Vagina (tissue), 2 donors: ENCODE measurements around the gene DENND5A.

Source experiments
- POLR2A ChIP-seq, 2 donors: fragments of 450-650 bp; IDR thresholded peaks; one replicate each; pipeline ENCODE4 v1.6.1; 2017; ENCODE audit warnings: antibody characterized with exemption in 2 of 2, mild to moderate bottlenecking in 2 of 2, moderate library complexity in 2 of 2
- TF ChIP-seq, protein P1 (sequence below), 3 experiments: fragments of 450-650 bp in 2 of 3; fragments of 200-600 bp in 1 of 3; sonication (generic) in 1 of 3; IDR thresholded peaks; one replicate each; pipeline ENCODE4 v1.5.1; 2017 to 2019; ENCODE audit warnings: antibody characterized with exemption in 3 of 3, mild to moderate bottlenecking in 2 of 3, moderate library complexity in 2 of 3

DNA sequence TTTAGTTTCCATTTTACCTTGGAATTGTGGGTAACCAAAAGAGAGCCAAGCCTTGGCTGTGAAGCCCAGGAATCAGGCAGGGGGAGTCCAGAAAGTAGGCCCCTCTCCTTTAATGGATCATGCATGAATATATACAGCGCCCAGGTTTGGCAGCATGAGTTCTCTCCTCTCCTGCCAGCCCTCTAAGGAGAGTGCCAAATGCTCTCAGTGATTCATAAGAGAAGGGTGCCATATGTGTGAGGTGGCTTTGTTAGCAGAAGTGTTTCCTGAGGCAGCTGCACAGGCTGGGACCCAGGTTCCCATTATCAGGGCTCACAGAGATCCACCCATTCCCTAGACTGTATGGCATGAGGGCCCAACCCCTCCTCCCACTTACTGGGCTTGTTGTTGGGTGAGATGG lies 121.4 kb downstream of the DENND5A start:
- TF ChIP-seq, protein P1, sequence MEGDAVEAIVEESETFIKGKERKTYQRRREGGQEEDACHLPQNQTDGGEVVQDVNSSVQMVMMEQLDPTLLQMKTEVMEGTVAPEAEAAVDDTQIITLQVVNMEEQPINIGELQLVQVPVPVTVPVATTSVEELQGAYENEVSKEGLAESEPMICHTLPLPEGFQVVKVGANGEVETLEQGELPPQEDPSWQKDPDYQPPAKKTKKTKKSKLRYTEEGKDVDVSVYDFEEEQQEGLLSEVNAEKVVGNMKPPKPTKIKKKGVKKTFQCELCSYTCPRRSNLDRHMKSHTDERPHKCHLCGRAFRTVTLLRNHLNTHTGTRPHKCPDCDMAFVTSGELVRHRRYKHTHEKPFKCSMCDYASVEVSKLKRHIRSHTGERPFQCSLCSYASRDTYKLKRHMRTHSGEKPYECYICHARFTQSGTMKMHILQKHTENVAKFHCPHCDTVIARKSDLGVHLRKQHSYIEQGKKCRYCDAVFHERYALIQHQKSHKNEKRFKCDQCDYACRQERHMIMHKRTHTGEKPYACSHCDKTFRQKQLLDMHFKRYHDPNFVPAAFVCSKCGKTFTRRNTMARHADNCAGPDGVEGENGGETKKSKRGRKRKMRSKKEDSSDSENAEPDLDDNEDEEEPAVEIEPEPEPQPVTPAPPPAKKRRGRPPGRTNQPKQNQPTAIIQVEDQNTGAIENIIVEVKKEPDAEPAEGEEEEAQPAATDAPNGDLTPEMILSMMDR (IDR thresholded peaks at IDR 0.05), result no peak
- TF ChIP-seq POLR2A (IDR thresholded peaks at IDR 0.05), result no peak
